Measurements from ENCODE around the gene FGF23.

Gene FGF23

DNA sequence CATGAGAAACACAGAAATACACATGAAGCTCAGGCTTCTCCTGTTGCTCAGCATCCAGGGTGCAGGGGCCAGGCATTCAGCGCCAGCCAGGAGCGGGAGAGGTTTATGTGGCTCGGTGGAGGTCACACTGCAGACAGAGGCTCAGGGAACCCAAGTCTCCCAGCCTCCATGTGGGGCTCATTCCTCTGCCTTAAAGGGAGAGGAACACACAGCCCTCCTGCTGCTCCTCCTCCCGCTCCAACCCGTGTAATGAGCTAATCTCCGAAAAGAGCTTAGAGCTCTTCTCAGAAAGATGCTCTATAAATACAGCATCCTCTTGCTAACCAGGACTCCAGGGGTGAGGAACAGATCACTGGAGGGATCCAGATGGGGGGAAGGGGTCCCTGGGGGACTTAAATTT lies 37.9 kb upstream of the FGF23 start:
- TF ChIP-seq TAF1 (IDR thresholded peaks at IDR 0.05; ENCODE audit: borderline replicate concordance, insufficient read depth, low read length), result no peak
- TF ChIP-seq FOXP2 (optimal IDR thresholded peaks at IDR 0.05; ENCODE audit: borderline replicate concordance, extremely low read depth, extremely low read length, insufficient read depth), result no peak
- no peak for TF ChIP-seq POLR2AphosphoS5 (IDR thresholded peaks at IDR 0.05; ENCODE audit: low read depth, low read length)

DNA sequence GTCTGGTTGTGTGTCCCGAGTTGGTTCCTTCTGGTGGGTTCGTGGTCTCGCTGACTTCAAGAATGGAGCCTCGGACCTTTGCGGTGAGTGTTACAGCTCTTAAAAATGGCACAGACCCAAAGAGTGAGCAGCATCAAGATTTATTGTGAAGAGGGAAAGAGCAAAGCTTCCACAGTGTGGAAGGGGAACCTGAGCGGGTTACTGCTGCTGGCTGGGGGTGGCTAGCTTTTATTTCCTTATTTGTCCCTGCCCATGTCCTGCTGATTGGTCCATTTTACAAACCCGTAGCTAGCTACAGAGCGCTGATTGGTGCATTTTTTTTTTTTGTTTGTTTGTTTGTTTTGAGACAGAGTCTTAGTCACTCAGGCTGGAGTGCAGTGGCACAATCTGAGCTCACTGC lies 36.8 kb upstream of the FGF23 start:
- TF ChIP-seq SIN3A (IDR thresholded peaks at IDR 0.05; ENCODE audit: borderline replicate concordance, insufficient read depth, low read length) (no peak), FOXP2 (optimal IDR thresholded peaks at IDR 0.05; ENCODE audit: borderline replicate concordance, extremely low read depth, extremely low read length, insufficient read depth) (no peak), POLR2AphosphoS5 (IDR thresholded peaks at IDR 0.05; ENCODE audit: low read depth, low read length) (no peak), TAF1 (IDR thresholded peaks at IDR 0.05; ENCODE audit: borderline replicate concordance, insufficient read depth, low read length) (no peak)
- TF ChIP-seq, protein P1, sequence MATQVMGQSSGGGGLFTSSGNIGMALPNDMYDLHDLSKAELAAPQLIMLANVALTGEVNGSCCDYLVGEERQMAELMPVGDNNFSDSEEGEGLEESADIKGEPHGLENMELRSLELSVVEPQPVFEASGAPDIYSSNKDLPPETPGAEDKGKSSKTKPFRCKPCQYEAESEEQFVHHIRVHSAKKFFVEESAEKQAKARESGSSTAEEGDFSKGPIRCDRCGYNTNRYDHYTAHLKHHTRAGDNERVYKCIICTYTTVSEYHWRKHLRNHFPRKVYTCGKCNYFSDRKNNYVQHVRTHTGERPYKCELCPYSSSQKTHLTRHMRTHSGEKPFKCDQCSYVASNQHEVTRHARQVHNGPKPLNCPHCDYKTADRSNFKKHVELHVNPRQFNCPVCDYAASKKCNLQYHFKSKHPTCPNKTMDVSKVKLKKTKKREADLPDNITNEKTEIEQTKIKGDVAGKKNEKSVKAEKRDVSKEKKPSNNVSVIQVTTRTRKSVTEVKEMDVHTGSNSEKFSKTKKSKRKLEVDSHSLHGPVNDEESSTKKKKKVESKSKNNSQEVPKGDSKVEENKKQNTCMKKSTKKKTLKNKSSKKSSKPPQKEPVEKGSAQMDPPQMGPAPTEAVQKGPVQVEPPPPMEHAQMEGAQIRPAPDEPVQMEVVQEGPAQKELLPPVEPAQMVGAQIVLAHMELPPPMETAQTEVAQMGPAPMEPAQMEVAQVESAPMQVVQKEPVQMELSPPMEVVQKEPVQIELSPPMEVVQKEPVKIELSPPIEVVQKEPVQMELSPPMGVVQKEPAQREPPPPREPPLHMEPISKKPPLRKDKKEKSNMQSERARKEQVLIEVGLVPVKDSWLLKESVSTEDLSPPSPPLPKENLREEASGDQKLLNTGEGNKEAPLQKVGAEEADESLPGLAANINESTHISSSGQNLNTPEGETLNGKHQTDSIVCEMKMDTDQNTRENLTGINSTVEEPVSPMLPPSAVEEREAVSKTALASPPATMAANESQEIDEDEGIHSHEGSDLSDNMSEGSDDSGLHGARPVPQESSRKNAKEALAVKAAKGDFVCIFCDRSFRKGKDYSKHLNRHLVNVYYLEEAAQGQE (IDR thresholded peaks at IDR 0.05; ENCODE audit: insufficient read depth in 1 of 2, low read depth in 2 of 2, low read length in 2 of 2), result no peak

DNA sequence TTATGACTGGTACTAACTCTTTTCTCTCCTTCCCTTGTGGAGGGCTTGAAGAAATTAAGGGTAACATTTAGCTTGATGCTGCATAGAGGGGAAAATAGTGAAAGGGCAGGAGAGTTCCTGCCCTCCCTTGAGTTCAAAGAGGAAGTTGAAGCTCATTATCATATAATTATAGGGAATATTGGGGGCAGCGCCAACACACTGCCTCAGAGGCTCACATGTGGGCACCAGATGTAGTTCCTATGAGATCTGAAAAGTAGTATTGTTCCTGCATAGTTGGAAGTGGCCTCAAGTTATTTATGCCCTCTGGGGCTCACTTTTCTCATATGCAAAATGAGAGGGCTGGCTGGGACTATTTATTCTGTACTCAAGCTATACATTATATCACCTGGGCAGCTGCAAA lies 33.0 kb upstream of the FGF23 start:
- TF ChIP-seq SIN3A (IDR thresholded peaks at IDR 0.05; ENCODE audit: borderline replicate concordance, insufficient read depth, low read length) (no peak), FOXP2 (optimal IDR thresholded peaks at IDR 0.05; ENCODE audit: borderline replicate concordance, extremely low read depth, extremely low read length, insufficient read depth) (no peak), TAF1 (IDR thresholded peaks at IDR 0.05; ENCODE audit: borderline replicate concordance, insufficient read depth, low read length) (no peak)

DNA sequence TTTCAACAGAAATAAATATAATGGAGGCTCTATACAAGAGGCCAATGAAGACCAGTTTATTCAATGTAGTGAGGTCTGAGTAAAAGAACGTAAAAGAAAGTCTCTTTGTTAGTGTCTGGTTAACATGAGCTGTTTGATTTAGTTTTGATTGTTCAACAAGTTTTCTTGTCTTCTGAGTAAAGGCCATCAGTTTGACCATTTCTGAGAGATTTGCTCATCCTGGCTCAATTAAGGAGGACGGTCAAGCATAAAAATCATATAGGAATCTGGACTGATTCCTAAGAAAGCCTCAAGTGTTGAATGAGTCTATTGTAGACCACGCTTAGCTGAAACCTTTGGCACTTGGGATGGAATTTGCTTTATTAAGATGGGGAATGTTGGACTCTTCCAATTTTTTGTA lies 32.5 kb upstream of the FGF23 start:
- no peak for TF ChIP-seq POLR2AphosphoS5 (IDR thresholded peaks at IDR 0.05; ENCODE audit: low read depth, low read length)
- TF ChIP-seq, protein P1 (IDR thresholded peaks at IDR 0.05; ENCODE audit: insufficient read depth in 1 of 2, low read depth in 2 of 2, low read length in 2 of 2), result no peak
- TF ChIP-seq FOXP2 (optimal IDR thresholded peaks at IDR 0.05; ENCODE audit: borderline replicate concordance, extremely low read depth, extremely low read length, insufficient read depth), result no peak
- no peak for TF ChIP-seq TAF1 (IDR thresholded peaks at IDR 0.05; ENCODE audit: borderline replicate concordance, insufficient read depth, low read length)
- no peak for TF ChIP-seq SIN3A (IDR thresholded peaks at IDR 0.05; ENCODE audit: borderline replicate concordance, insufficient read depth, low read length)

DNA sequence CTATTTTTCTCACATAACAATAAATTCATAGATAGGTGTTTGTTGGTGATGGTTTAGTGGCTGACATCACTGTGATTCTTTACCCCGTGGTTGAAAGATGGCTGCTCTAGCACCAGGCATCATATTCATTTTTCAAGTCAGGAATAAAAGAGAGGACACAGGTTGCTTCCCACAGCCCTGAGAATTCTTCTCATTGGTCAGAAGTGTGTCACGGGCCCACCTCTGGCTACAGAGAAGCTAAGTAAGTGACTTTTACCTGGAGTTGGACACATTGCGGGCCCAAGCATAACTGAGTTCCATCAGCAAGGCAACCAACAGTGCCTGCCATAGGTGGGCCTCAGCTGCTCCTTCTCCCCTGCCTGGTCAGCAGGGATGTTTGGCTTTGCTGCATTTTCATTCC lies 27.6 kb upstream of the FGF23 start:
- no peak for TF ChIP-seq POLR2AphosphoS5 (IDR thresholded peaks at IDR 0.05; ENCODE audit: low read depth, low read length)
- TF ChIP-seq, protein P1 (IDR thresholded peaks at IDR 0.05; ENCODE audit: insufficient read depth in 1 of 2, low read depth in 2 of 2, low read length in 2 of 2), result no peak
- TF ChIP-seq SIN3A (IDR thresholded peaks at IDR 0.05; ENCODE audit: borderline replicate concordance, insufficient read depth, low read length), result no peak
- TF ChIP-seq FOXP2 (optimal IDR thresholded peaks at IDR 0.05; ENCODE audit: borderline replicate concordance, extremely low read depth, extremely low read length, insufficient read depth), result no peak
- TF ChIP-seq TAF1 (IDR thresholded peaks at IDR 0.05; ENCODE audit: borderline replicate concordance, insufficient read depth, low read length), result no peak

DNA sequence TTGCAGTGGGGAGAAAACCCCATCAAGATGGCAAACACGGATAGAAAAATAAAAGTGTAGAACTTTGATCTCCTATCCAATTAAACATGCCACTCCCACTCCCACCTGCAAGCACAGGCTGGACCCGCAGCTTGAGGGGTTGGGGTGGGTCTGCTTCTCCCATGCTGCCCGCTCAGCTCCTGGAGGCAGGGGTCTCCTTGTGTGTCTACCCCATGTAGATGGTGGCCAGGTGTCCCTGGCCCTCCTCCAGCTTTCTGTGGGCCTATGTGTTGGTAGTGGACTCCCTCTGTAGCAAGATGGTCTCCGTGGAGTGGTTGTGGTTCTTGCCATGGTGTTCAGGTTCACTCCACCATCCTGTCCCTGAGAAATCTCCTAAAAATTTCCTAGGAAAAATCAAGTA lies 23.5 kb upstream of the FGF23 start:
- TF ChIP-seq, protein P1 (IDR thresholded peaks at IDR 0.05; ENCODE audit: insufficient read depth in 1 of 2, low read depth in 2 of 2, low read length in 2 of 2), result no peak
- TF ChIP-seq POLR2AphosphoS5 (IDR thresholded peaks at IDR 0.05; ENCODE audit: low read depth, low read length) (no peak), TAF1 (IDR thresholded peaks at IDR 0.05; ENCODE audit: borderline replicate concordance, insufficient read depth, low read length) (no peak), SIN3A (IDR thresholded peaks at IDR 0.05; ENCODE audit: borderline replicate concordance, insufficient read depth, low read length) (no peak), FOXP2 (optimal IDR thresholded peaks at IDR 0.05; ENCODE audit: borderline replicate concordance, extremely low read depth, extremely low read length, insufficient read depth) (no peak)

Data from PFSK-1 (cell line).